WTC11 (cell line): Measurements from ENCODE around the gene CCDC57. TPM values are rescaled to one million over a fixed set of nuclear protein-coding genes. Genes with fewer than 3 reads are reported as not detected.

Experiments used
- ATAC-seq: fragments of 200-7000 bp; cut with Tn5 transposase; 2 replicates; pipeline ENCODE4 v1.10.0; 2021; ENCODE audit warnings: mild to moderate bottlenecking, moderate library complexity
- CTCF ChIA-PET: fragments of 300-600 bp; sonication (Branson Sonifier 250); formaldehyde crosslinking; loops from one replicate; lab custom pipeline; 2021; ENCODE audit warnings: antibody characterized with exemption; lab: Charles Lee
- POLR2A ChIA-PET: fragments of 350-600 bp; sonication (Branson Sonifier 250); formaldehyde crosslinking; loops from one replicate; lab custom pipeline; 2021; ENCODE audit warnings: antibody characterized with exemption; lab: Charles Lee
- DNase-seq: peaks from one replicate; pipeline ENCODE4 v3.0.0; 2021; ENCODE audit warnings: low spot score
- H3K27ac Mint-ChIP-seq: 2 replicates; pipeline ENCODE4 v1.8.0; 2021; ENCODE audit warnings: mixed read lengths
- H3K27me3 Mint-ChIP-seq: 2 replicates; pipeline ENCODE4 v1.8.0; 2021; ENCODE audit warnings: low read depth, mild to moderate bottlenecking, moderate library complexity, mixed read lengths
- H3K36me3 Mint-ChIP-seq: 2 replicates; pipeline ENCODE4 v1.8.0; 2021; ENCODE audit warnings: mixed read lengths
- H3K4me1 Mint-ChIP-seq: 2 replicates; pipeline ENCODE4 v1.8.0; 2022; ENCODE audit warnings: mixed read lengths
- H3K4me3 Mint-ChIP-seq: 2 replicates; pipeline ENCODE4 v1.8.0; 2021; ENCODE audit warnings: mild to moderate bottlenecking, moderate library complexity, mixed read lengths
- H3K9me3 Mint-ChIP-seq: 2 replicates; pipeline ENCODE4 v1.8.0; 2021; ENCODE audit warnings: mixed read lengths
- FOXJ3 ChIP-seq: sonication (generic); formaldehyde crosslinking; IDR thresholded peaks from 2 replicates; pipeline ENCODE4 v1.9.0; 2021; ENCODE audit warnings: missing genetic modification reagents, mild to moderate bottlenecking, borderline replicate concordance
- MYBL2 ChIP-seq: sonication (generic); formaldehyde crosslinking; IDR thresholded peaks from 2 replicates; pipeline ENCODE4 v1.8.1; 2023; ENCODE audit warnings: mild to moderate bottlenecking, moderate library complexity, missing genetic modification reagents
- NR1H2 ChIP-seq: sonication (generic); formaldehyde crosslinking; IDR thresholded peaks from 2 replicates; pipeline ENCODE4 v1.9.0; 2021; ENCODE audit warnings: mild to moderate bottlenecking, moderate library complexity, missing genetic modification reagents
- OVOL2 ChIP-seq: fragments of 250-450 bp; sonication (Bioruptor Pico); IDR thresholded peaks from 2 replicates; pipeline ENCODE4 v1.9.0; 2021; ENCODE audit warnings: mild to moderate bottlenecking, borderline replicate concordance
- PRRX2 ChIP-seq: fragments of 250-450 bp; sonication (Bioruptor Pico); IDR thresholded peaks from 2 replicates; pipeline ENCODE4 v1.8.0; 2021; ENCODE audit warnings: mild to moderate bottlenecking
- ZNF121 ChIP-seq: sonication (generic); formaldehyde crosslinking; IDR thresholded peaks from 2 replicates; pipeline ENCODE4 v1.8.0; 2023; ENCODE audit warnings: missing genetic modification reagents
- ZNF416 ChIP-seq: fragments of 250-450 bp; sonication (Bioruptor Pico); IDR thresholded peaks from 2 replicates; pipeline ENCODE4 v1.9.0; 2021; ENCODE audit warnings: mild to moderate bottlenecking, inconsistent platforms
- total RNA-seq: library from RNA; stranded (reverse); gene quantifications from 3 replicates; pipeline ENCODE4 v1.2.3, GENCODE V29; 2021
- TF ChIP-seq, protein P1 (sequence below): sonication (generic); formaldehyde crosslinking; IDR thresholded peaks from 2 replicates; pipeline ENCODE4 v1.8.0; 2023; ENCODE audit warnings: mild to moderate bottlenecking, missing genetic modification reagents
- TF ChIP-seq, protein P2 (sequence below): sonication (generic); formaldehyde crosslinking; IDR thresholded peaks from 2 replicates; pipeline ENCODE4 v1.8.0; 2023; ENCODE audit warnings: missing genetic modification reagents, mild to moderate bottlenecking, borderline replicate concordance
- TF ChIP-seq, protein P3 (sequence below): fragments of 250-450 bp; sonication (Bioruptor Pico); IDR thresholded peaks from 2 replicates; pipeline ENCODE4 v1.9.0; 2021; ENCODE audit warnings: mild to moderate bottlenecking
- TF ChIP-seq, protein P4 (sequence below): sonication (generic); formaldehyde crosslinking; IDR thresholded peaks from 2 replicates; pipeline ENCODE4 v1.8.1; 2023; ENCODE audit warnings: mild to moderate bottlenecking, missing genetic modification reagents, moderate library complexity
- TF ChIP-seq, protein P5 (sequence below): sonication (generic); formaldehyde crosslinking; IDR thresholded peaks from 2 replicates; pipeline ENCODE4 v1.8.1; 2022; ENCODE audit warnings: mild to moderate bottlenecking, missing genetic modification reagents, moderate library complexity, borderline replicate concordance
- TF ChIP-seq, protein P6 (sequence below): sonication (generic); formaldehyde crosslinking; IDR thresholded peaks from 2 replicates; pipeline ENCODE4 v1.8.1; 2022; ENCODE audit warnings: low read depth, missing genetic modification reagents, borderline replicate concordance
- TF ChIP-seq, protein P7 (sequence below): sonication (generic); formaldehyde crosslinking; IDR thresholded peaks from 2 replicates; pipeline ENCODE4 v1.8.0; 2022; ENCODE audit warnings: mild to moderate bottlenecking, missing genetic modification reagents

Gene CCDC57
- total RNA-seq, 1 experiment from 2014 or later, result 20.0 TPM

DNA sequence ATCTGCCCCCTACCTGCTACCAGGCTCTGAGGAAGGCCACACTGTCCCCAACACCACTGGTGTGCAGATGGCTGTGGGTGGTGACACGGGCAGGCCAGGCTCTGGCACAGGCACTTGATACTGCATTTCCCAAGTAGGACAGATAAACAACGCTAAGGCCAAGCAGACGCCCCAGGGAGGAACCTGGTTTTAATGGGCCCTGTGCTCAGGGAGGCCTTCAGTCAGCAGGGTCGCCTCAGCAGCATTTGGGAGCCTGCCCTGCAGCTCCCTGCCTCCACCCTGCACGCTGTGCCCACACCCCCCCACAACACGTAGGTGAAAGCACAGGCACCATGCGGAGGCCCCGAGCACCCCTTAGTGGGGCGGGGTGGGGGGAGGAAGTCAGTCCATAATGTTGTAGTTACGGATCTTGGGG lies 111.3 kb downstream of the CCDC57 start (continued):
- TF ChIP-seq, protein P1, sequence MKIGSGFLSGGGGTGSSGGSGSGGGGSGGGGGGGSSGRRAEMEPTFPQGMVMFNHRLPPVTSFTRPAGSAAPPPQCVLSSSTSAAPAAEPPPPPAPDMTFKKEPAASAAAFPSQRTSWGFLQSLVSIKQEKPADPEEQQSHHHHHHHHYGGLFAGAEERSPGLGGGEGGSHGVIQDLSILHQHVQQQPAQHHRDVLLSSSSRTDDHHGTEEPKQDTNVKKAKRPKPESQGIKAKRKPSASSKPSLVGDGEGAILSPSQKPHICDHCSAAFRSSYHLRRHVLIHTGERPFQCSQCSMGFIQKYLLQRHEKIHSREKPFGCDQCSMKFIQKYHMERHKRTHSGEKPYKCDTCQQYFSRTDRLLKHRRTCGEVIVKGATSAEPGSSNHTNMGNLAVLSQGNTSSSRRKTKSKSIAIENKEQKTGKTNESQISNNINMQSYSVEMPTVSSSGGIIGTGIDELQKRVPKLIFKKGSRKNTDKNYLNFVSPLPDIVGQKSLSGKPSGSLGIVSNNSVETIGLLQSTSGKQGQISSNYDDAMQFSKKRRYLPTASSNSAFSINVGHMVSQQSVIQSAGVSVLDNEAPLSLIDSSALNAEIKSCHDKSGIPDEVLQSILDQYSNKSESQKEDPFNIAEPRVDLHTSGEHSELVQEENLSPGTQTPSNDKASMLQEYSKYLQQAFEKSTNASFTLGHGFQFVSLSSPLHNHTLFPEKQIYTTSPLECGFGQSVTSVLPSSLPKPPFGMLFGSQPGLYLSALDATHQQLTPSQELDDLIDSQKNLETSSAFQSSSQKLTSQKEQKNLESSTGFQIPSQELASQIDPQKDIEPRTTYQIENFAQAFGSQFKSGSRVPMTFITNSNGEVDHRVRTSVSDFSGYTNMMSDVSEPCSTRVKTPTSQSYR (CRISPR knock-in tag), result no peak
- TF ChIP-seq, protein P2, sequence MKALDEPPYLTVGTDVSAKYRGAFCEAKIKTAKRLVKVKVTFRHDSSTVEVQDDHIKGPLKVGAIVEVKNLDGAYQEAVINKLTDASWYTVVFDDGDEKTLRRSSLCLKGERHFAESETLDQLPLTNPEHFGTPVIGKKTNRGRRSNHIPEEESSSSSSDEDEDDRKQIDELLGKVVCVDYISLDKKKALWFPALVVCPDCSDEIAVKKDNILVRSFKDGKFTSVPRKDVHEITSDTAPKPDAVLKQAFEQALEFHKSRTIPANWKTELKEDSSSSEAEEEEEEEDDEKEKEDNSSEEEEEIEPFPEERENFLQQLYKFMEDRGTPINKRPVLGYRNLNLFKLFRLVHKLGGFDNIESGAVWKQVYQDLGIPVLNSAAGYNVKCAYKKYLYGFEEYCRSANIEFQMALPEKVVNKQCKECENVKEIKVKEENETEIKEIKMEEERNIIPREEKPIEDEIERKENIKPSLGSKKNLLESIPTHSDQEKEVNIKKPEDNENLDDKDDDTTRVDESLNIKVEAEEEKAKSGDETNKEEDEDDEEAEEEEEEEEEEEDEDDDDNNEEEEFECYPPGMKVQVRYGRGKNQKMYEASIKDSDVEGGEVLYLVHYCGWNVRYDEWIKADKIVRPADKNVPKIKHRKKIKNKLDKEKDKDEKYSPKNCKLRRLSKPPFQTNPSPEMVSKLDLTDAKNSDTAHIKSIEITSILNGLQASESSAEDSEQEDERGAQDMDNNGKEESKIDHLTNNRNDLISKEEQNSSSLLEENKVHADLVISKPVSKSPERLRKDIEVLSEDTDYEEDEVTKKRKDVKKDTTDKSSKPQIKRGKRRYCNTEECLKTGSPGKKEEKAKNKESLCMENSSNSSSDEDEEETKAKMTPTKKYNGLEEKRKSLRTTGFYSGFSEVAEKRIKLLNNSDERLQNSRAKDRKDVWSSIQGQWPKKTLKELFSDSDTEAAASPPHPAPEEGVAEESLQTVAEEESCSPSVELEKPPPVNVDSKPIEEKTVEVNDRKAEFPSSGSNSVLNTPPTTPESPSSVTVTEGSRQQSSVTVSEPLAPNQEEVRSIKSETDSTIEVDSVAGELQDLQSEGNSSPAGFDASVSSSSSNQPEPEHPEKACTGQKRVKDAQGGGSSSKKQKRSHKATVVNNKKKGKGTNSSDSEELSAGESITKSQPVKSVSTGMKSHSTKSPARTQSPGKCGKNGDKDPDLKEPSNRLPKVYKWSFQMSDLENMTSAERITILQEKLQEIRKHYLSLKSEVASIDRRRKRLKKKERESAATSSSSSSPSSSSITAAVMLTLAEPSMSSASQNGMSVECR (CRISPR knock-in tag), result no peak

DNA sequence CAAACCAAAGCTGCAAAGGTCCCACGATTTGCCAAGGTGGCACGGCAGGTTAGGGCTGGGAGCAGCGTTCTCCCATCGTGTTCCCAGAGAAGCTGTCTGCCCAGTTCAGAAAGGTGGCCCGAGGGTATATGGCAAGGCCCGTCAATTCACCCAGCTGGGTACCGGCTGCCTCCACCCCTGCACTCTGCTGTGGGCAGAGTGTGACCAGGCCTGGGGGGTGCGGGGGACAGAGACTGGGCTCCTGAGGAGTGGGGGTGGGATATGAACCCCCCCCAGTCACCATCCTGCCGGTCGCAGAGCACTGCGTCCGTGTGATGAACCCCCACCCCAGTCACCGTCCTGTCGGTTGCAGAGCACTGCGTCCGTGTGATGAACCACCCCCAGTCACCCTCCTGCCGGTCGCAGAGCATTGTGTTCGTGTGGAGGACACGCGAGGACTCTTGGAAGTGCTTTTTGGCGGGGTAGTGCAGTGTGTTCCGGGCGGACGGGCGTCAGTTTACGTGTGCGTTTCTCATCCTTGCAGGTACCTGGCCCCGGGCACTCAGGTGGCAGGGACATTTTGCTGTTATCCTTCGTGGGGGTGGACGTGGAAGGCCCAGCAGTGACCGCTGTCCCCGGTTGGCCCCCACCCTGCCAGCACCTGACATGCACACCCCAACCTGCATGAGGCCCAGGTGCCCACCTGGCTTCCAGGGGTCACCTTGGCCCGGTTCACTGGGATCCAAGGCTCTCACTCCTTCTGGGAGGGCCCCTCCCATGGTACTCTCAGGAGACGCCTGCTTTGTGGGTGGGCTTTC lies 111.9 kb downstream of the CCDC57 start:
- H3K4me1 Mint-ChIP-seq, result peaks cover 39% of the 10 kb centered on the region
- H3K36me3 Mint-ChIP-seq, result peaks cover 3% of the 10 kb centered on the region
- H3K27ac Mint-ChIP-seq, result no peak overlapping the region
- TF ChIP-seq, protein P3, sequence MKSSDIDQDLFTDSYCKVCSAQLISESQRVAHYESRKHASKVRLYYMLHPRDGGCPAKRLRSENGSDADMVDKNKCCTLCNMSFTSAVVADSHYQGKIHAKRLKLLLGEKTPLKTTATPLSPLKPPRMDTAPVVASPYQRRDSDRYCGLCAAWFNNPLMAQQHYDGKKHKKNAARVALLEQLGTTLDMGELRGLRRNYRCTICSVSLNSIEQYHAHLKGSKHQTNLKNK (CRISPR knock-in tag), result no peak
- no peak for TF ChIP-seq FOXJ3 (CRISPR knock-in tag)
- TF ChIP-seq, all 79 proteins: peak for 0
- Mint-ChIP-seq H3K9me3 (no peaks in the 10 kb centered on the region), H3K4me3 (peak overlapping the region; percentile 71; the same call in 1 of the 2 replicates), H3K27me3 (no peaks in the 10 kb centered on the region)
- ChIA-PET POLR2A (interaction anchor here (0.5 kb wide), 1 partner anchor 153 kb away, joined by 3 read pairs; no protein-coding TSS in a partner anchor), CTCF (interaction anchor here (1.0 to 1.4 kb wide), 3 partner anchors 53 to 136 kb away, joined by 3 to 5 read pairs (median 4); partner anchors contain the start of gene DCXR)
- ATAC-seq (no peak), DNase-seq (no peak)

DNA sequence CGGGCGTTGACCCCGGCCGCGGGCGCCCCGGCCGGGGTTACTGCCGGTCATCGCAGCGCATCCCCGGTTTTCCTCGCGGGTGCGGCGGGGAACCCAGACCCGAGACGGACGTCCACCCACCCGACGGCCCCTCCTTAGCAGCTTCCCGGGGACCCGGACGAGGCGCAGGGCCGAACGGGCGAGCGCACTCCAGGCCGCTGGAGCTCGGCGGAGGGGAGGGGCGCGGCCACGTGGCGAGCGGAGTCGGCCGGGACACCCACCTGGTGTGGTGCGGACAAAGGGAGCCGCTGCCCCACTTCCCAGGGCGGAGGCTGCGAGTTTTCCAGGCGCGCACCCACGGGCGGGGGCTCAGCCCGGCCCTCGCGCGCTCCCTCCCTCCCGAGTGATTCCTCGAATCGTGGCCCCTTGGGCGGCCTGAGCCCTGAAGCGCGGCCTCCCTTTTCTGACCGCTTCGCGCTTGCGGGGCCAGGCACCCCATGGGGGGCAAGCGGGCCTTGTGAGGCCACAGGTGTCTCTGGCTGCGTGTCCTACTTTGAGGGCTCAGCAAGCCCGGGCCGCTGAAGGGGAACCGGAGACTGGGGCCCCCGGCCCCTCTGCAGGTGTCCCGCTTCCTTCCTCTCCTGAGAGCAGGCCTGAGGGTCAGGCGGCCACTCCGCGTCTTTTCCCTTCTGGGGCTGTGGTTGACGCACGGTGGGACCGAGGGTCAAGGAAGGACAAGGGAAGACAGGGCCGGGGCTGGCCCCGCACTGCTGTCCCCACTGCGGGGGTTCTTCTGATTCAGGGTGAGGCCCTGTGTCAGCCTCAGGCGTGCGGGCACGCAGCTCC lies 113.5 kb downstream of the CCDC57 start:
- peak overlapping the region; percentile 49; the same call in 1 of the 2 replicates for H3K27ac Mint-ChIP-seq
- ATAC-seq (peak; percentile 2), DNase-seq (no peak)
- CTCF ChIA-PET, result interaction anchor here (0.6 to 2.9 kb wide), 10 partner anchors 48 to 172 kb away, joined by 3 to 18 read pairs (median 4); partner anchors contain the start of genes CENPX, DCXR, LRRC45 and MAFG
- POLR2A ChIA-PET, result interaction anchor here (1.0 to 1.7 kb wide), 3 partner anchors 23 to 155 kb away, joined by 3 to 11 read pairs (median 5); partner anchors contain the start of gene DCXR
- H3K4me3 Mint-ChIP-seq, result peak overlapping the region; percentile 71
- peaks cover 3% of the 10 kb centered on the region for H3K36me3 Mint-ChIP-seq
- H3K9me3 Mint-ChIP-seq, result no peaks in the 10 kb centered on the region
- no peaks in the 10 kb centered on the region for H3K27me3 Mint-ChIP-seq
- peaks cover 33% of the 10 kb centered on the region for H3K4me1 Mint-ChIP-seq
- no peak for TF ChIP-seq PRRX2 (CRISPR knock-in tag)
- TF ChIP-seq ZNF416 (CRISPR knock-in tag), result no peak; the same call in 1 of the 2 replicates
- TF ChIP-seq, protein P4, sequence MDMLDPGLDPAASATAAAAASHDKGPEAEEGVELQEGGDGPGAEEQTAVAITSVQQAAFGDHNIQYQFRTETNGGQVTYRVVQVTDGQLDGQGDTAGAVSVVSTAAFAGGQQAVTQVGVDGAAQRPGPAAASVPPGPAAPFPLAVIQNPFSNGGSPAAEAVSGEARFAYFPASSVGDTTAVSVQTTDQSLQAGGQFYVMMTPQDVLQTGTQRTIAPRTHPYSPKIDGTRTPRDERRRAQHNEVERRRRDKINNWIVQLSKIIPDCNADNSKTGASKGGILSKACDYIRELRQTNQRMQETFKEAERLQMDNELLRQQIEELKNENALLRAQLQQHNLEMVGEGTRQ (CRISPR knock-in tag), result peak; percentile 65
- TF ChIP-seq, protein P5, sequence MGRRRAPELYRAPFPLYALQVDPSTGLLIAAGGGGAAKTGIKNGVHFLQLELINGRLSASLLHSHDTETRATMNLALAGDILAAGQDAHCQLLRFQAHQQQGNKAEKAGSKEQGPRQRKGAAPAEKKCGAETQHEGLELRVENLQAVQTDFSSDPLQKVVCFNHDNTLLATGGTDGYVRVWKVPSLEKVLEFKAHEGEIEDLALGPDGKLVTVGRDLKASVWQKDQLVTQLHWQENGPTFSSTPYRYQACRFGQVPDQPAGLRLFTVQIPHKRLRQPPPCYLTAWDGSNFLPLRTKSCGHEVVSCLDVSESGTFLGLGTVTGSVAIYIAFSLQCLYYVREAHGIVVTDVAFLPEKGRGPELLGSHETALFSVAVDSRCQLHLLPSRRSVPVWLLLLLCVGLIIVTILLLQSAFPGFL (CRISPR knock-in tag), result no peak
- TF ChIP-seq NR1H2, result peak; percentile 62; the same call in 1 of the 2 replicates
- TF ChIP-seq, protein P6, sequence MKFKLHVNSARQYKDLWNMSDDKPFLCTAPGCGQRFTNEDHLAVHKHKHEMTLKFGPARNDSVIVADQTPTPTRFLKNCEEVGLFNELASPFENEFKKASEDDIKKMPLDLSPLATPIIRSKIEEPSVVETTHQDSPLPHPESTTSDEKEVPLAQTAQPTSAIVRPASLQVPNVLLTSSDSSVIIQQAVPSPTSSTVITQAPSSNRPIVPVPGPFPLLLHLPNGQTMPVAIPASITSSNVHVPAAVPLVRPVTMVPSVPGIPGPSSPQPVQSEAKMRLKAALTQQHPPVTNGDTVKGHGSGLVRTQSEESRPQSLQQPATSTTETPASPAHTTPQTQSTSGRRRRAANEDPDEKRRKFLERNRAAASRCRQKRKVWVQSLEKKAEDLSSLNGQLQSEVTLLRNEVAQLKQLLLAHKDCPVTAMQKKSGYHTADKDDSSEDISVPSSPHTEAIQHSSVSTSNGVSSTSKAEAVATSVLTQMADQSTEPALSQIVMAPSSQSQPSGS (CRISPR knock-in tag), result no peak
- TF ChIP-seq MYBL2 (CRISPR knock-in tag), result no peak; the same call in 1 of the 2 replicates
- TF ChIP-seq OVOL2 (CRISPR knock-in tag), result 0 out of 2 replicates have a peak, but pooled peaks have one; percentile 6
- no peak for TF ChIP-seq ZNF121 (CRISPR knock-in tag)
- TF ChIP-seq, protein P7, sequence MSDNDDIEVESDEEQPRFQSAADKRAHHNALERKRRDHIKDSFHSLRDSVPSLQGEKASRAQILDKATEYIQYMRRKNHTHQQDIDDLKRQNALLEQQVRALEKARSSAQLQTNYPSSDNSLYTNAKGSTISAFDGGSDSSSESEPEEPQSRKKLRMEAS (CRISPR knock-in tag), result peak; percentile 97
